ENCODE results near the gene D2HGDH. TPM values are rescaled to one million over a fixed set of nuclear protein-coding genes. Genes with fewer than 3 reads are reported as not detected.
"Not testable (repeated sequence)": the region's sequence is repeated elsewhere in the genome, so short reads cannot be mapped to it uniquely, and the experiment has no call there.

Gene D2HGDH
- total RNA-seq, 1 experiment from 2014 or later = 131 TPM

DNA sequence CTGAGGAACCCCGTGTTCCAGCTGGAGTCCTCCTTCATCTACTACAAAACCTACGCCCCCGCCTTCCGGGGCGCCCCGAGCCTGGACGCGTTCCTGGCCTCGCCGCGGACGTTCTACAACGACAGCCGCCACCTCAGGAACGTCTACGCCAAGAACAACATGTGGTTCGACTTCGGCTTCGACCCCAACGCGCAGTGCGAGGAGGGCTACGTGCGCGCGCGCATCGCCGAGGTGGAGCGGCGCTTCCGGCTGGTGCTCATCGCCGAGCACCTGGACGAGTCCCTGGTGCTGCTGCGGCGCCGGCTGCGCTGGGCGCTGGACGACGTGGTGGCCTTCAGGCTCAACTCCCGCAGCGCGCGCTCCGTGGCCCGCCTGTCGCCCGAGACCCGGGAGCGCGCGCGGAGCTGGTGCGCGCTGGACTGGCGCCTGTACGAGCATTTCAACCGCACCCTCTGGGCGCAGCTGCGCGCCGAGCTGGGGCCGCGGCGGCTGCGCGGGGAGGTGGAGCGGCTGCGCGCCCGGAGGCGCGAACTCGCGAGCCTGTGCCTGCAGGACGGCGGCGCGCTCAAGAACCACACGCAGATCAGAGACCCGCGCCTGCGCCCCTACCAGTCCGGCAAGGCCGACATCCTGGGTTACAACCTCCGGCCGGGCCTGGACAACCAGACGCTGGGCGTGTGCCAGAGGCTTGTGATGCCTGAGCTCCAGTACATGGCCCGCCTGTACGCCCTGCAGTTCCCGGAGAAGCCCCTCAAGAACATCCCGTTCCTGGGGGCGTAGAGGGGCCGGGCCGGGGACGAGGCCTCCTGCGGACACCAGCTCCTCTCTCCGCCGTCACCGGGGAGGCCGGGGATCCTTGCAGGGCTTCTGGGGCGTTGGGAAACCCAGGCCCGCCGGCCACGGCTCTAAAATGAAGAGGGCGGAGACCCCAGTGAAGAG, 69.2 kb downstream of the D2HGDH start:
- Histone ChIP-seq H4K20me1 (ENCODE audit: insufficient read depth) (no peaks in the 10 kb centered on the region), H3K79me2 (ENCODE audit: low read depth) (no peaks in the 10 kb centered on the region), H3K27ac (no peak overlapping the region), H3F3A (ENCODE audit: insufficient read depth, low read depth) (no peaks in the 10 kb centered on the region; the same call in 1 of the 2 replicates), H3K9me3 (ENCODE audit: insufficient read depth, low read depth) (no peaks in the 10 kb centered on the region), H2AFZ (no peak overlapping the region), H3K4me1 (replicated peaks; ENCODE audit: insufficient read depth) (no peaks in the 10 kb centered on the region), H3K36me3 (ENCODE audit: low read depth) (no peaks in the 10 kb centered on the region), H3K27me3 (ENCODE audit: insufficient read depth, low read depth) (peaks cover 8% of the 10 kb centered on the region), H3K4me2 (no peak overlapping the region), H3K4me3 (no peak overlapping the region), H3K9me2 (ENCODE audit: insufficient read depth) (no peaks in the 10 kb centered on the region)
- CTCF ChIA-PET = interaction anchor here (0.6 kb wide), 1 partner anchor 1161 kb away, joined by 7 read pairs; no protein-coding TSS in a partner anchor
- POLR2A ChIA-PET (ENCODE audit: unreplicated experiment) = interaction anchor here (0.6 kb wide), 1 partner anchor 27 kb away, joined by 5 read pairs; no protein-coding TSS in a partner anchor
- intact Hi-C loops (cut with micrococcal nuclease; ENCODE audit: unreplicated experiment) = no loop called here
- BruUV-seq (replicated peaks) = no TSS peak
- no peak for TF ChIP-seq EZH2 (IDR thresholded peaks at IDR 0.05; ENCODE audit: low read depth)
- TF ChIP-seq, protein P1, sequence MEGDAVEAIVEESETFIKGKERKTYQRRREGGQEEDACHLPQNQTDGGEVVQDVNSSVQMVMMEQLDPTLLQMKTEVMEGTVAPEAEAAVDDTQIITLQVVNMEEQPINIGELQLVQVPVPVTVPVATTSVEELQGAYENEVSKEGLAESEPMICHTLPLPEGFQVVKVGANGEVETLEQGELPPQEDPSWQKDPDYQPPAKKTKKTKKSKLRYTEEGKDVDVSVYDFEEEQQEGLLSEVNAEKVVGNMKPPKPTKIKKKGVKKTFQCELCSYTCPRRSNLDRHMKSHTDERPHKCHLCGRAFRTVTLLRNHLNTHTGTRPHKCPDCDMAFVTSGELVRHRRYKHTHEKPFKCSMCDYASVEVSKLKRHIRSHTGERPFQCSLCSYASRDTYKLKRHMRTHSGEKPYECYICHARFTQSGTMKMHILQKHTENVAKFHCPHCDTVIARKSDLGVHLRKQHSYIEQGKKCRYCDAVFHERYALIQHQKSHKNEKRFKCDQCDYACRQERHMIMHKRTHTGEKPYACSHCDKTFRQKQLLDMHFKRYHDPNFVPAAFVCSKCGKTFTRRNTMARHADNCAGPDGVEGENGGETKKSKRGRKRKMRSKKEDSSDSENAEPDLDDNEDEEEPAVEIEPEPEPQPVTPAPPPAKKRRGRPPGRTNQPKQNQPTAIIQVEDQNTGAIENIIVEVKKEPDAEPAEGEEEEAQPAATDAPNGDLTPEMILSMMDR (conservative IDR thresholded peaks at IDR 0.05) = no peak
- peak in 1 of 2 experiments; percentile 61 for DNase-seq

DNA sequence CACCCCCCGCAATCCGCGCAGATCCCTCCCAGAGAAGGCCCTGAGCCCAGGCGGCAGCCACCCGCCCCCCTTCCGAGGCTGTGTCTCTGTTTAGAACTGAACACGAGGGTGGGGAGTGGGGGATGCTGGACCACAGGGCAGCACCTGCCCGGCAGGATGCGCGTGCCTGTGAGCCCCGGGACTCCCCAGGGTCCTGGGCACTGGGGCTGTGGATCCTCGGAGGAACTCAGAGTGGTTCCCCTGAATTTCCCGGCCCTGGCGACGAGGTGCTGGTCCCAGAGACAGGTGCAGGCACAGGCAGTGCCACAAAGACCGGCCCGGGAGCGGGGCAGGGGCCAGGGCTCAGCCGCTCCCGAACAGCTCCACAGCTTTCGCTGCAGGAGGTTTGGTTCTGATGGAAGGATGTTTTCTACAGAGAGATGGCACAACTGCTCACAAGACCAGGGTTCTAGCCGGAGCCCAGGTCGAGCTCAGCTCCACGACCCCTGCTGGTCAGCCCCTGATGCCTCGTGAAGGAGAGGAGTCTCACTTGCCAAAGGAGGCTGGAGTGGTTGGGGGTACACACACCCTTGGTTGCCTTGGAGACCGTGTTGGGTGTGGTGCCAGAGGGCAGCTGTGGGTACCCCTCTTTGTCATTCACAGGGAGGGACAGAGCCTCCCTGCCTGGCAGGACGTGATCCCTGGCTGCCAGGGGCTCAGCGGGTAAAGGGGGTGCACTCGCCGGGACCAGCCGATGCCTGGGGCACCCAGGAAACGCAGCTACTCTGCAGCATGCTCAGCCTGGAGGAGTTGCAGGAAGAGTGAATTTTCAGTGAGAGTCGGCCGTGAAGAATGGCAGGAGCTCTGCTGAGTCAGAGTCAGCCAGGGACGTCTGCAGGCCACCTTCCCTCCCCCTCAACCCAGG, 70.1 kb downstream of the D2HGDH start:
- peaks cover 14% of the 10 kb centered on the region for H3K27me3 ChIP-seq (ENCODE audit: insufficient read depth, low read depth)
- H3K4me2 ChIP-seq = no peak overlapping the region
- H3K9me2 ChIP-seq (ENCODE audit: insufficient read depth) = no peaks in the 10 kb centered on the region
- no peak for TF ChIP-seq EZH2 (IDR thresholded peaks at IDR 0.05; ENCODE audit: low read depth)
- TF ChIP-seq, protein P1 (conservative IDR thresholded peaks at IDR 0.05) = no peak
- no peaks in the 10 kb centered on the region for H4K20me1 ChIP-seq (ENCODE audit: insufficient read depth)
- no peaks in the 10 kb centered on the region for H3K79me2 ChIP-seq (ENCODE audit: low read depth)
- CTCF ChIA-PET = no interaction called here
- H2AFZ ChIP-seq = no peak overlapping the region
- POLR2A ChIA-PET (ENCODE audit: unreplicated experiment) = no interaction called here
- no TSS peak for BruUV-seq (replicated peaks)
- no peak overlapping the region for H3K4me3 ChIP-seq
- H3K36me3 ChIP-seq (ENCODE audit: low read depth) = no peaks in the 10 kb centered on the region
- no peak for DNase-seq
- no peak overlapping the region for H3K27ac ChIP-seq
- H3K4me1 ChIP-seq (replicated peaks; ENCODE audit: insufficient read depth) = no peaks in the 10 kb centered on the region
- intact Hi-C loops (cut with micrococcal nuclease; ENCODE audit: unreplicated experiment) = no loop called here
- H3F3A ChIP-seq (ENCODE audit: insufficient read depth, low read depth) = no peaks in the 10 kb centered on the region; the same call in 1 of the 2 replicates
- H3K9me3 ChIP-seq (ENCODE audit: insufficient read depth, low read depth) = no peaks in the 10 kb centered on the region

DNA sequence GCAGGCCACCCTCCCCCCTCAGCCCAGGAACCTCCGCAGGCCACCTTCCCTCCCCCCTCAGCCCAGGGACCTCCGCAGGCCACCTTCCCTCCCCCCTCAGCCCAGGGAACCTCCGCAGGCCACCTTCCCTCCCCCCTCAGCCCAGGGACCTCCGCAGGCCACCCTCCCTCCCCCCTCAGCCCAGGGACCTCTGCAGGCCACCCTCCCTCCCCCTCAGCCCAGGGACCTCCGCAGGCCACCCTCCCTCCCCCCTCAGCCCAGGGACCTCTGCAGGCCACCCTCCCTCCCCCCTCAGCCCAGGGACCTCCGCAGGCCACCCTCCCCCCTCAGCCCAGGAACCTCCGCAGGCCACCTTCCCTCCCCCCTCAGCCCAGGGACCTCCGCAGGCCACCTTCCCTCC, 71.8 kb downstream of the D2HGDH start:
- H3K27me3 ChIP-seq (ENCODE audit: insufficient read depth, low read depth) = peaks cover 23% of the 10 kb centered on the region
- intact Hi-C loops (cut with micrococcal nuclease; ENCODE audit: unreplicated experiment); H2AFZ ChIP-seq; H3K79me2 ChIP-seq (ENCODE audit: low read depth); DNase-seq; H3K9me3 ChIP-seq (ENCODE audit: insufficient read depth, low read depth); BruUV-seq (replicated peaks); CTCF ChIA-PET; H3K4me2 ChIP-seq; H3K27ac ChIP-seq; H4K20me1 ChIP-seq (ENCODE audit: insufficient read depth); H3K9me2 ChIP-seq (ENCODE audit: insufficient read depth); POLR2A ChIA-PET (ENCODE audit: unreplicated experiment); H3K36me3 ChIP-seq (ENCODE audit: low read depth); H3F3A ChIP-seq (ENCODE audit: insufficient read depth, low read depth); H3K4me3 ChIP-seq; H3K4me1 ChIP-seq (replicated peaks; ENCODE audit: insufficient read depth): not testable (repeated sequence)
